ENCODE results near the gene HTRA3.
"Not testable (repeated sequence)": the region's sequence is repeated elsewhere in the genome, so short reads cannot be mapped to it uniquely, and the experiment has no call there.

Gene HTRA3

GRCh38 chr4:8330821-8331574 is 61.4 kb downstream of the HTRA3 start:
- Mint-ChIP-seq H3K36me3 (no peaks in the 10 kb centered on the region), H3K4me3 (no peak overlapping the region), H3K27ac (no peak overlapping the region), H3K27me3 (peaks cover 2% of the 10 kb centered on the region), H3K4me1 (ENCODE audit: low read depth) (no peaks in the 10 kb centered on the region), H3K9me3 (ENCODE audit: low read depth) (peaks cover 14% of the 10 kb centered on the region)

GRCh38 chr4:8331575-8331955 is 62.0 kb downstream of the HTRA3 start:
- Mint-ChIP-seq H3K4me3 (no peak overlapping the region), H3K4me1 (ENCODE audit: low read depth) (no peaks in the 10 kb centered on the region), H3K27me3 (peaks cover 2% of the 10 kb centered on the region), H3K9me3 (ENCODE audit: low read depth) (peaks cover 18% of the 10 kb centered on the region), H3K27ac (no peak overlapping the region), H3K36me3 (no peaks in the 10 kb centered on the region)

- Mint-ChIP-seq H3K4me1 (ENCODE audit: low read depth) (no peaks in the 10 kb centered on the region), H3K36me3 (peaks cover 4% of the 10 kb centered on the region), H3K27me3 (peaks cover 2% of the 10 kb centered on the region), H3K9me3 (ENCODE audit: low read depth) (peaks cover 22% of the 10 kb centered on the region), H3K27ac (no peak overlapping the region), H3K4me3 (no peak overlapping the region)
Observed at GRCh38 chr4:8332038-8332857, 62.7 kb downstream of the HTRA3 start.

- Mint-ChIP-seq H3K27me3 (peaks cover 2% of the 10 kb centered on the region), H3K27ac (no peak overlapping the region), H3K9me3 (ENCODE audit: low read depth) (peaks cover 22% of the 10 kb centered on the region), H3K36me3 (peaks cover 4% of the 10 kb centered on the region), H3K4me1 (ENCODE audit: low read depth) (no peaks in the 10 kb centered on the region), H3K4me3 (no peak overlapping the region)
Observed at GRCh38 chr4:8332891-8333331, 63.4 kb downstream of the HTRA3 start.

GRCh38 chr4:8333726-8334460 is 64.3 kb downstream of the HTRA3 start:
- Mint-ChIP-seq H3K27ac (no peak overlapping the region), H3K4me3 (no peak overlapping the region), H3K36me3 (peaks cover 4% of the 10 kb centered on the region), H3K27me3 (peaks cover 2% of the 10 kb centered on the region), H3K9me3 (ENCODE audit: low read depth) (peaks cover 22% of the 10 kb centered on the region), H3K4me1 (ENCODE audit: low read depth) (no peaks in the 10 kb centered on the region)

GRCh38 chr4:8334786-8335460 is 65.4 kb downstream of the HTRA3 start:
- Mint-ChIP-seq H3K4me1 (ENCODE audit: low read depth) (no peaks in the 10 kb centered on the region), H3K27ac (no peak overlapping the region), H3K4me3 (no peak overlapping the region), H3K27me3 (peaks cover 2% of the 10 kb centered on the region), H3K36me3 (peaks cover 4% of the 10 kb centered on the region), H3K9me3 (ENCODE audit: low read depth) (peaks cover 22% of the 10 kb centered on the region)

- H3K4me3 Mint-ChIP-seq: no peak overlapping the region
Observed at GRCh38 chr4:8335848-8336247, 66.3 kb downstream of the HTRA3 start.

GRCh38 chr4:8336412-8337075 is 67.0 kb downstream of the HTRA3 start:
- Mint-ChIP-seq H3K27me3 (peaks cover 4% of the 10 kb centered on the region), H3K4me3 (no peak overlapping the region), H3K27ac (no peak overlapping the region), H3K9me3 (ENCODE audit: low read depth) (peaks cover 22% of the 10 kb centered on the region), H3K4me1 (ENCODE audit: low read depth) (no peaks in the 10 kb centered on the region), H3K36me3 (peaks cover 4% of the 10 kb centered on the region)

More at GRCh38 chr4:8335848-8336247, 66.3 kb downstream of the HTRA3 start:
- peaks cover 4% of the 10 kb centered on the region for H3K27me3 Mint-ChIP-seq
- peaks cover 4% of the 10 kb centered on the region for H3K36me3 Mint-ChIP-seq
- peaks cover 22% of the 10 kb centered on the region for H3K9me3 Mint-ChIP-seq (ENCODE audit: low read depth)
- no peak overlapping the region for H3K27ac Mint-ChIP-seq
- H3K4me1 Mint-ChIP-seq (ENCODE audit: low read depth): no peaks in the 10 kb centered on the region

GRCh38 chr4:8338351-8338961 is 68.9 kb downstream of the HTRA3 start:
- Mint-ChIP-seq H3K27me3 (peaks cover 4% of the 10 kb centered on the region), H3K4me1 (ENCODE audit: low read depth) (no peaks in the 10 kb centered on the region), H3K9me3 (ENCODE audit: low read depth) (peaks cover 18% of the 10 kb centered on the region), H3K4me3 (no peak overlapping the region), H3K27ac (no peak overlapping the region), H3K36me3 (peaks cover 4% of the 10 kb centered on the region)

- H3K27me3 Mint-ChIP-seq: peaks cover 4% of the 10 kb centered on the region
- peaks cover 4% of the 10 kb centered on the region for H3K36me3 Mint-ChIP-seq
- peaks cover 10% of the 10 kb centered on the region for H3K9me3 Mint-ChIP-seq (ENCODE audit: low read depth)
Observed at GRCh38 chr4:8340781-8341241, 71.3 kb downstream of the HTRA3 start.

GRCh38 chr4:8341281-8341680 is 71.7 kb downstream of the HTRA3 start:
- H3K36me3 Mint-ChIP-seq: not testable (repeated sequence)

More at GRCh38 chr4:8340781-8341241, 71.3 kb downstream of the HTRA3 start:
- Mint-ChIP-seq H3K4me1 (ENCODE audit: low read depth) (no peaks in the 10 kb centered on the region), H3K27ac (no peak overlapping the region), H3K4me3 (no peak overlapping the region)

GRCh38 chr4:8341691-8342090 is 72.1 kb downstream of the HTRA3 start:
- Mint-ChIP-seq H3K36me3 (peaks cover 2% of the 10 kb centered on the region), H3K27ac (no peak overlapping the region)

More at GRCh38 chr4:8341281-8341680, 71.7 kb downstream of the HTRA3 start:
- not testable (repeated sequence) for H3K9me3 Mint-ChIP-seq (ENCODE audit: low read depth); H3K4me1 Mint-ChIP-seq (ENCODE audit: low read depth); H3K27me3 Mint-ChIP-seq; H3K4me3 Mint-ChIP-seq; H3K27ac Mint-ChIP-seq

GRCh38 chr4:8342651-8343261 is 73.2 kb downstream of the HTRA3 start:
- Mint-ChIP-seq H3K4me3 (no peak overlapping the region), H3K9me3 (ENCODE audit: low read depth) (no peaks in the 10 kb centered on the region), H3K27me3 (peaks cover 4% of the 10 kb centered on the region), H3K27ac (no peak overlapping the region), H3K36me3 (no peaks in the 10 kb centered on the region), H3K4me1 (ENCODE audit: low read depth) (no peaks in the 10 kb centered on the region)

More at GRCh38 chr4:8341691-8342090, 72.1 kb downstream of the HTRA3 start:
- H3K4me1 Mint-ChIP-seq (ENCODE audit: low read depth): no peaks in the 10 kb centered on the region
- peaks cover 3% of the 10 kb centered on the region for H3K9me3 Mint-ChIP-seq (ENCODE audit: low read depth)
- peaks cover 4% of the 10 kb centered on the region for H3K27me3 Mint-ChIP-seq
- H3K4me3 Mint-ChIP-seq: no peak overlapping the region
